ENCODE data around the gene IFNB1.

DNA sequence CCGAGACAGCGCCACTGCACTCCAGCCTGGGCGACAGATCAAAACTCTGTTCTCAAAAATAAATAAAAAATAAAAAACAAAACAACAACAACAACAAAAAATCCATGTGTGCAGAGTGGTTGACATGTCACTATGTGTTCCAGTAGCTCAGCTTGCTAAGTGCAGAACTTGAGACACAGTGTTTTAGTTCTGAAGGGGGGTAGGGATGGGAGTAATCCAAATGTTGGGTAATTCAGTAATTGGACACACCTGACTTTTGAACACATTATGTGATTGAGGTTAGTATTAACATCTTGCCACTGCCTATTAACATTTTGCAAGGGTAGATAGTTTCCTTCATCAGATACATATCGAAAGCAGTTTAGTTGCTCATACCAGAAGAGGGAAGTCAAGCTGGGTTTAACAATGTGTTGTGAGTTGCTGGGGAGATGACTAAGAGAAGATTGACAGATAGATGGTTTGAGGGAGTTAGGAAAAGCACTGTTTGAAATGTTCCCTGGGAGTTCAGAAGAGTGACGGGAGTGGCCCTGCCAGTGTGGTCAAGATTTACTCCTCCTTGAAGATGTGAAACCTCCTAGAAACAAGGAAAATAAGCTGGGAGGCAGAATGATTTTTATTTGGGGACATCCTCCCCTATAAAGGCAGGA is 47.2 kb downstream of the IFNB1 start:
- TF ChIP-seq, protein P1, sequence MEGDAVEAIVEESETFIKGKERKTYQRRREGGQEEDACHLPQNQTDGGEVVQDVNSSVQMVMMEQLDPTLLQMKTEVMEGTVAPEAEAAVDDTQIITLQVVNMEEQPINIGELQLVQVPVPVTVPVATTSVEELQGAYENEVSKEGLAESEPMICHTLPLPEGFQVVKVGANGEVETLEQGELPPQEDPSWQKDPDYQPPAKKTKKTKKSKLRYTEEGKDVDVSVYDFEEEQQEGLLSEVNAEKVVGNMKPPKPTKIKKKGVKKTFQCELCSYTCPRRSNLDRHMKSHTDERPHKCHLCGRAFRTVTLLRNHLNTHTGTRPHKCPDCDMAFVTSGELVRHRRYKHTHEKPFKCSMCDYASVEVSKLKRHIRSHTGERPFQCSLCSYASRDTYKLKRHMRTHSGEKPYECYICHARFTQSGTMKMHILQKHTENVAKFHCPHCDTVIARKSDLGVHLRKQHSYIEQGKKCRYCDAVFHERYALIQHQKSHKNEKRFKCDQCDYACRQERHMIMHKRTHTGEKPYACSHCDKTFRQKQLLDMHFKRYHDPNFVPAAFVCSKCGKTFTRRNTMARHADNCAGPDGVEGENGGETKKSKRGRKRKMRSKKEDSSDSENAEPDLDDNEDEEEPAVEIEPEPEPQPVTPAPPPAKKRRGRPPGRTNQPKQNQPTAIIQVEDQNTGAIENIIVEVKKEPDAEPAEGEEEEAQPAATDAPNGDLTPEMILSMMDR (IDR thresholded peaks at IDR 0.05): no peak
- TF ChIP-seq POLR2A (IDR thresholded peaks at IDR 0.05): no peak

All from lower leg skin (tissue), 3 donors.